NCI-H187 treated with DMSO at 0.1 percent for 48 hours (cell line): Measurements from ENCODE around the gene C1QTNF1.
"Not testable (repeated sequence)": the region's sequence is repeated elsewhere in the genome, so short reads cannot be mapped to it uniquely, and the experiment has no call there.

Experiments
- DNase-seq: peaks from one replicate; lab custom pipeline; 2025; lab: John Stamatoyannopoulos, UW

C1QTNF1 gene

DNA sequence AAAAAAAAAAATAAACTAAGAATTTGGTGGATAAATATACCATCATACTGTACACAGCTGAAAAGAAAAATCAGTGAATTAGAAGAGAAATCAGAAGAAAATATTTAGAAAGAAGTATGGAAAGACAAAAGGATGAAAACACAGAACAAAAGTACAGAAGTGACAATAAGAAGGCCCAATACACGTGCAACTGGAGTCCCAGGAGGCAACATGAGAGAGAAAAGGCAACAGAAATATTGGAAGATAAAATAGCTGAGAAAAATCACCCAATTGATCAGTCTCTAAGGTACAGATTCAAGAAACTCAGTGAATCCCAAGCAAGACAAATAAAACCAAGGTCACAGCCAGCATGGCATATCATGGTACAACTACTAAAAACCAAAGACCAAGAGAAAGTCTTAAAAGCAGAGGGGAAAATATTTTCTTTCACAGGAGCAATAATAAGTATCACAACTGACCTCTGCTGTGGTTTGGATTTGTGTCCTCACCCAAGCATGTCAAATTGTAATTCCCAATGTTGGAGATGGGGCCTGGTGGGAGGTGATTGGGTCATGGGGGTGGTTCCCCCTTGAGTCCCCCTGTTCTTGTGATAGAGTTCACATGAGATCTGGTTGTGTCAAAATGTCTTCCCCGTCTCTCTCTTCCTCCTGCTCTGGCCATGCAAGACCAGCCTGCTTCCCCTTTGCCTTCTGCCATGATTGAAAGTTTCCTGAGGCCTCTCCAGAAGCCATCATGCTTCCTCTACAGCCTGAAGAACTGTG lies 30.4 kb downstream of the C1QTNF1 start:
- DNase-seq = no peak

DNA sequence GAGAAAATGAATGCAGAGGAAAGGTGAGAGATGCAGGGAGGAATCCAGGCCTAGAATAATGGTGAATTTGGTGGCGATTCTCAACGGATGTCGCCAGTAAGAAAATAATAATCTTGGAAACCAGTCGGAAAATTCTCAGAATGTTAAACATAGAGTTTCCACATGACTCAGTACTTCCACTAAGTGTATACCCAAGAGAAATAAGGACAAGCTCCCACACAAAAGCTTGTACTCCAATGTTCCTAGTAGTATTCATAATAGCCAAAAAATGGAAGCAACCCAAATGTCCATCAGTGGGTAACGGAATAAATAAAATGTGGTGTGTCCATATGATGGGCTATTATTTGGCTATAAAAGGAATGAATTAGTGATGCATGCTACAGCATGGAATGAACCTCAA lies 31.2 kb downstream of the C1QTNF1 start:
- no peak for DNase-seq

DNA sequence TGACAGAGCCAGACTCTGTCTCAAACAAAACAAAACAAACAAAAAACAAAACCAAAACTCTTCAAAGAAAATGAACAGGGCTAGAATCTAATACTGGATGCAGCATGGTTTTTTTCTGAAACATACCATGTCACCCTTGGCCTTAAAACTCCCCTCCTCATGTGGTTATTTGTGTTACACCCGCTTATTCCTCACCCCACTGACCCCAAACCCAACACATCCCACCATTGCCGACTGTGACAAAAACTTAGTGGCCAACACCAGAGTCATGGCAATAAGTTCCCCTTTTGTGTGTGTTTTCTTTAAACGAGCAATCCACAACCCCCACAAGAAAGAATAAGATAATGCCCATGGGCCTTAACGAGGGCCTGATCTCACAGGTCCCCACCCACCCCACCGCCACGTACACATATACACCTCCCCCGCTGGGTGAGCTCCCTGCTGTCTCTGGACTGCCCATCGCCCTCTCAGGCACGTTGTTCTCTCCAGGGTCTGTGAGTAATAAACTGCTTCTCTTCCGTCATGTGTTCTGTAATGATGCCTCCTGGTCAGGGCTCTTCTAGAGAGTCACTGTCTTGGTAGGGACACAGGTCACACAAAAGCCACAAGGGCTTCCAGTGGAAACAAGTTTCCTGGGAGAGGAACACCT lies 33.9 kb downstream of the C1QTNF1 start:
- DNase-seq = no peak

DNA sequence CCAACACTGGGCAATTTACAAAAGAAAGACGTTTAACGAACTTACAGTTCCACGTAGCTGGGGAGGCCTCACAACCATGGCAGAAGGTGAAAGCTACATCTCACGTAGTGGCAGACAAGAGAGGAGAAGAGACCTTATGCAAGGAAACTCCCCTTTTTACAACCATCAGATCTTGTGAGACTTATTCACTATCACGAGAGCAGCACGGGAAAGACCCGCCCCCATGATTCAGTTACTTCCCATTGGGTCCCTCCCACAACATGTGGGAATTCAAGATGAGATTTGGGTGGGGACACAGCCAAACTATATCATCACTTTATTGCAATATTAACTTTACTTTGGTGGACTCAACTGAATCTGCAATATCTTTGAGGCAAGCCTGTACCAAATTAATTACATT lies 38.7 kb downstream of the C1QTNF1 start:
- DNase-seq = no peak

DNA sequence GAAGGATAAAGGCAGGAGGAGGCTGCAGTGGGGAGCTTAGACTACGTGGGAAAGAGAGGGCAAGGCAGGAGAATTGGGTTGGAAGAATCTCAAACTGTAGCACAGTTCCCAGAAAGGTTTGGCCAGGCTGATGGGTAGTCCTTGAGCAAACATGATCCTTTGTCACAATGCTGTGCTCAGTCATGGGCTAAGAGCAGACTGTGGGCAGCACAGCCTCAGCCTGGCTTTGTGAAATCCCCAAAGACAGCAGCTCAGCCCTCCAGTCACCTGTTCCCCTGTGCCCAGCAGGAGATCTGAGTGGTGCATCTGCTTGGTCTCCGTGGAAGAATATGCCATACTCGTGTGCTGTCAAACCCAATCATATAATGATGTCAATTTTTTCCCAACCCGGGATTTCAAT lies 40.1 kb downstream of the C1QTNF1 start:
- DNase-seq = no peak

DNA sequence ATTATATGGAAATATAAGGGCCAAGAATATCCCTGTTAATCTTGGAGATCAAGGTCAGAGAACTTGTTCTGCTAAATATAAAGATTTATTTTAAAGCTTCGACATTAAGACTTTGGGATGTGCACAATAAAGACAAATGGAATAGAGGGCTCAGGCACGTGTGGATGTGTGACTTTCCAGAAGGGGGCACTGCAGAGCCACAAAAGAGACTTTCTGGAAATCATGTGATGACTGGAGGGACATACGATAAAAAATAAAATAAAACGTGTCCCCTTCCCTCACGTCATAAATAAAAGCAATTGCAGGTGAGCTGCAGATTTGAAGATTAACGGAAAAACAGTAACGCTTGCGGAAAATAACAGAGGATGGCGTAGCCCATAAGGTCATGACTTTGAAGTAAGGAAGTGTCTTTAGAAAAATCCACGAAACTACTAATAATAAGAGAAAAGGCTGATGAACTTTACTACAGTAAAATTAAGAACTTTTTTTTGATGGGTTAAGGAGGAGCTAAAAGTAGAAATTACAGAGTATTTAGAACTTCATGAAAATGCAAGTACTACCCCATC lies 41.2 kb downstream of the C1QTNF1 start:
- DNase-seq = no peak

DNA sequence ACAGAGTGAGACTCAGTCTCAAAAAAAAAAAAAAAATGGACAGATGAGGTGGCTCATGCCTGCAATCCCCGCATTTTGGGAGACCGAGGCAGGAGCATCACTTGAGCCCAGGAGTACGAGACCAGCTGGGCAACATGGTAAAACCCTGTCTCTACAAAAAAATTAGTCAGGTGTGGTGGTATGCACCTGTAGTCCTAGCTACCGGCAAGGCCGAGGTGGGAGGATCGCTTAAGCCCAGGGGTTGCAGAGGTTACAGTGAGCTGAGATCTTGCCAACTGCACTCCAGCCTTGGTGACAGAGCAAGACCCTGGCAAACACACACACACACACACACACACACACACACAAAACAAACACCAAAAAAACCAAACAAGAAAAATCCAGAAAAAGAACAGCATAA lies 43.0 kb downstream of the C1QTNF1 start:
- DNase-seq = no peak

DNA sequence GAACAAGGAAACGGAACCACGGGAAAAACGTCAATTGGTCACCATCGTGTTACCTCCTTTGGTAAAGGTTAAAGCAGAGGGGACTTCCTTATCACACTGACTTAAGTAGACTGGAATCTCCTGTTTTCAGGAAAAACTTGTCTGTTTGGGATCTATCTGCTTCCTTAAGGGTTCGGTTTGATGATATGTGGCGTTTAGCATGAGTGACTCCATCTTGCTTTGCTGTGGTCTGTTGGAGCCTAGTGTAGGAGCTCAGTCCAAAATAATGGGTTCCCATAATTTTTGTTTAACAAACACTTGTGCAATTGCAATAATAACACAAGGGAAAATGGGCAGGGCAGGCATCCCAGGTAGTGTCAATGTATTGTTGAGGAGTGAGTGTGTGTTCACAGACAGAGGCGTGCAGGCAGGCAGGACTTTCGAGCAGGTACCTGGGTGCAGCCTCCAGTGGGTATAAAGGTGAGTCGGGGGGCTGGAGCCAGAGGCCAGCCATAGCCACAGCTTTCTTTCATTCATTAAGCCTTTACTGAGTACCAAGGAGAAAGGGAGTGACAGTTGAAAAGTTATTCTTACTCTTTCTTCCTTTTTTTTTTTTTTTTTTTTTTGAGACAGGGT lies 46.4 kb downstream of the C1QTNF1 start:
- no peak for DNase-seq

DNA sequence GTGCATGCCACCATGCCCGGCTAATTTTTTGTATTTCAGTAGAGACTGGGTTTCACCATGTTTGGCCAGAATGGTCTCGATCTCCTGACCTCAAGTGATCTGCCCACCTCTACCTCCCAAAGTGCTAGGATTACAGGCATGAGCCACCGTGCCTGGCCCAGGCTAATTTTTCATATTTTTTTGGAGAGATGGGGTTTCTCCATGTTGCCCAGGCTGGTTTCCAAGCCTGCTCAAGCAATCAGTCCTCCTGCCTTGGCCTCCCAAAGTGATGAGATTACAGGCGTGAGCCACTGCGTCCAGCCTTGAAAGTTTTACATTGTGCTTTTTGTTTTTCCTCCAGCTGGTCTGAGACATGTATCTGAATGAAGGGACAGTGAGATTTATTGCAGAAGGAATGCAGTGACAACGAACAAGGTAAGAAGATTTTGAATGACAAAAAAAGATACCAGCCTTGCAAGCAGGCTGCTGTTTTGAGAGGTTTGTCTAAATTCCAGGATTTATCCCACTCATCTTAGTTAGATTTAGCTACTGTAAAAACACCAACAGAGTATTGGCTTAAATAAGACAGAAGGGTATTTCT lies 47.3 kb downstream of the C1QTNF1 start:
- DNase-seq = no peak

DNA sequence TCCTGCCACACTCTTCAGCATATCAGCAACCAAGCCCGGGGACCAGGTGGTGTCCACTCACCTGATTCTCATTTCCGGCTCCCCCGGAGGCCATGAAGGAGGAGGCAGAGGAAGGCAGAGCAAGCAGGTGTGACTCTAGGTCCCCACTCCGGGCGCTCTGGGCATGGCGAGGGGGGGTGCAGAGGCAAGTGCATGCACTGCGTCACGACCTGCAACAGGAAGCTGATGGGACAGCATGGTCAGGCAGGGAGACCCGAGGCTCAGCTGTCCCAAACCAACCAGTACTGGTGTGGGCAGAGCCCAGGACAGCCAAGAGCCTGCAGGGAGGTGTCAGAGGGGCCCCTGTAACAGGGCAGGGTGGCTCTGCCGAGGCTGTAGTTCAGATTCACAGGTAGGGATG lies 48.6 kb downstream of the C1QTNF1 start:
- no peak for DNase-seq

DNA sequence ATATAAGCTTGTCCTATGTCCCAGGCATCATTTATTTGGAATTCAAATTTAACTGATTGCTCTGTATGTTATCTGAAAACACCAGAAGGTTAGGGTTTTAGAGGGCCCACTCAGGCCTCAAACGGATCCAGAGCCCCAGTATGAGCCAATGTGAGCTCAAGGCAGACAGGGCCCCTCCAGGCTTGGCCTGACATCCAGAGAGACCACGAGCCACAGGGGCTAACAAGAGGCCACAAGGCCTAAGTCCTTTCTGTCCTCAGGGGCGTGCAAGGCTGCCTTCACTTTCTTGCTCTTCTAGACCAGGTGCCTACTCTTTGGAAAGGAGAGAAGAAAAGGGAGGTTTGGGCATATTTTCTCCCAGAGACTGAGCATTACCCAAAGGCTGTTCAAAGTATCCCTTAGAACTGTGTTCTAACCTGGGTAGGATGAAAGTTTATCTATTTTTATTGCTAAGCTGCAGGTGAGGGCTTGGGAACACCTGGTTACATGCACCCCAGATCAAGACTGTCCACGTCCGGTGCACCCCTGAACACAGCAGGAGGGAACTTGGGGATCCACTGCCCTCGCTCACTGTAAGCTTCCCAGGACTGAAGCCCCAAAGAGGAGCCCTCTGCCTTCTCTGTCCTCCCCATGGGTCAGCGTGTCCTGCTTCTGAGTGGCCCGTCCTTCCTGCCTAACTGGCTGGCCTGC lies 49.2 kb downstream of the C1QTNF1 start:
- DNase-seq = no peak

DNA sequence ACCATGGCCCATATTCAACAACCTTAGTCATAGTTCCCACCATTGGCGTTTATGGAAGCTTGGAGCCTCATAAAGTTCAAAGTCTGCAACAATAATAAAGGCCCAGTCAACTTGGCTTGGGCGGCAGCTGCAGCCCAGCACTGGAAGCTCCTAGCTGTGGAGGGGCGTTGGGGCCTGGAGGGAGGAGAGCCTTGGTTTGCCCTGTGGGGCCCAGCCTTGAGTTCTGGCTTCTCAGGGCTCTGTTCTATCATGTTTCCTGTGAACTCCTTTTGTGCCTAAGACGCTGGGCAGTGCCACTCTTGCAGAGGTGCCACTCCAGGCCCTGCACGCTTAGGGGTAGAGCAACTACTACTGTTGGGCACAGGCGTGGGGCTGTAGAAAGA lies 49.7 kb downstream of the C1QTNF1 start:
- no peak for DNase-seq

DNA sequence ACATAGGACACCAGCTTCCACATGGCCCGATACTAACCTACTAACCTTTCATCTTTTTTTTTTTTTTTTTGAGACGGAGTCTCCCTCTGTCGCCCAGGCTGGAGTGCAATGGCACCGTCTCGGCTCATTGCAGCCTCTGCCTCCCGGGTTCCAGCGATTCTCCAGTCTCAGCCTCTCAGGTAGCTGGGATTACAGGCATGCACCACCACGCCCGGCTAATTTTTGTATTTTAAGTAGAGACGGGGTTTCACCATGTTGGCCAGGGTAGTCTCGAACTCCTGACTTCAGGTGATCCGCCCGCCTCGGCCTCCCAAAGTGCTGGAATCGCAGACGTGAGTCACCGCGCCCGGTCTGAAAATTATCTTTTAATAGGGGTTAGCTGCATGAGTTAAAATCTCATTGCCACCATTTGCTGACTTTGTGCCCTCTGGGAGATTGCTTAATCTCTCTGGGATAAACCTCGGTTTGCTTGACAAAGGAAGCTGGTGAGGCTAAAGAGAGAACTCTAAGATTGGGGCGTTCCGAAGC lies 50.2 kb downstream of the C1QTNF1 start:
- not testable (repeated sequence) for DNase-seq

DNA sequence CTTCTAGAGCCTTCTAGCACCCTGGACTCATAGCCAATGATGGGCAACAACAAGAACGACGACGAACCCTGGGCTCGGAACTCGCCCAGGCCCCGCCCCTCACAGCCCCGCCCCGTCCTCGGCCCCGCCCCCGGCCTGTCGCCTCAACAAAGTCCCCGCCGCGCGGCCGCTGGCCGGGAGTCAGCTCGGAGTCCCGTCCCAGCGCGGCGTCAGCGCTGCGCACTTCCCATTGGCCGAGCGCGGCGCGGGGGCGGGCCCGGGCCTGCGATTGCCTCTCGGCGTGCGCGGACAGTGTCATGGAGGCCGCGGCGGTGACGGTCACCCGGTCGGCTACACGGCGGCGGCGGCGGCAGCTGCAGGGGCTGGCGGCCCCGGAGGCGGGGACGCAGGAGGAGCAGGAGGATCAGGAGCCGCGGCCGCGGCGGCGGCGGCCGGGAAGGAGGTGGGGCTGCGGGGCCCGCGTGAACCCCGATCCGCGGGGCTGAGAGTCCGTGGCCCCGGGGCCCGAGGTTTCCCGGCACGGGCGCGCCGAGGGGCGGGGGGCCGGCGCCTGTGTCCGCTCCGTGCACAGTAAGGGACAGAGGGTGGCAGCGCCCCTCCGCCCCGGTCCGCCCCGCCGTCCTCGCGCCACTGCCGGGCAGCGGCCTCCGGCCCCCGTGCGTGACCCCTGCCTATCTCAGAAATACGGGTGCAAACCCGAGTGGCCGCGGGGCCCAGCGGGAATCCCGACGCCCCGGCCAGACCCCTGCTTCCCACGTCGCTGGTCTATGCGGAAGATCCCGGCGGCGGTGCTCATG lies 50.9 kb downstream of the C1QTNF1 start, which contains the start of gene ENGASE:
Gene ENGASE (plus strand): TSS at position 176 of the 797 bp plus-strand sequence. CDS start 121 bp downstream, at position 297.
- peak; percentile 66 for DNase-seq

DNA sequence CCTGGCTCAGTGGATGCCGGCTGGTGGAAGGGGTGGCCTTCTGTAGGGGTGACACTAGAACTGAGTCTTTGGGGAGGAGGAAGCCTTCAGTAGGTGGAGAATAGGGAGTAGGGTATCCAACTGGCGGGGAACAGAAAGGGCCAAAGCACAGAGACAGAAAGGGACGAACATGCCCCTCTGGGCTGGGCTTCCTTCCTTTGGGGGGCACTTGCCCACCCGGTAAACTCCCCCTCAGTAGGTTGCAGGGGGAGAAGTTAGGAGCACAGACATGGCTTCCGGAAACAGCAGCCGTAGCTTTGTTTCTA lies 51.4 kb downstream of the C1QTNF1 start:
- no peak for DNase-seq

DNA sequence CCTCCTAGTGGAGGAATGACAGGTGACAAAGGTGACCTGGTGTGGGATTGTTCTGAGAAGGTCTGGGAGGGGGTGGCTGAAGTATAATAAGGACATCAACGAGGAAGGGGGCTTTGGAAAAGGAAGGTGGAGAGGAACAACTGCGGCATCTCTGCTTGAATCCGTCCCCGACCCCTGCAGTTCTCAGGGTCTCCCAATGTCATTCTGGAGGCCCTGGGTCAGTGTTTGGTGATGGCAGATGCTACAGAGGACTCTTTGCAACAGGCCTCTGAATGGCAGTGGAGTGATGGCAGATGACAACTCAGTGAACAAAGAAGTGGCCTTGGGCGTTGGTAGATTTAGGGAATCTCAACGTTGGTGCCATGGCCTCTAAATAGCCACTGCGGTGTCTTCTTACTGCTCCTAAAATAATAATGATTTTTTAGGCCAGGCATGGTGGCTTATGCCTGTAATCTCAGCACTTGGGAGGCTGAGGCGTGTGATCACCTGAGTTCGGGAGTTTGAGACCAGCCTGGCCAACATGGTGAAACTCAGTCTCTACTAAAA lies 52.0 kb downstream of the C1QTNF1 start:
- DNase-seq = no peak

DNA sequence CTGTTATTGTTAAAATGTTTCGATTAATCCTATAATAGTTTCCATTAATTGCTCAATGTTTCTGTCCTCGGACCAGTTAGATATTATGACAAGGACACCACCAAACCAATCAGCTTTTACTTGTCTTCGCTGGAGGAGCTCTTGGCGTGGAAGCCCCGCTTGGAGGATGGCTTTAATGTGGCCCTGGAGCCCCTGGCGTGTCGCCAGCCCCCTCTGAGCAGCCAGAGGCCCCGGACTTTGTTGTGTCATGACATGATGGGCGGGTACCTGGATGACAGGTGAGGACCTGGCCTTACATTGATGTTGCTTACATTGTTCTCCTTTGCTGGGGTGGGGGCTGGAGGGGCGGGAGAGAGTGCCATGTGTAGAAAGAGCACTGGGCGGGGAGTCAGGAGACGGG lies 53.6 kb downstream of the C1QTNF1 start:
- no peak for DNase-seq

DNA sequence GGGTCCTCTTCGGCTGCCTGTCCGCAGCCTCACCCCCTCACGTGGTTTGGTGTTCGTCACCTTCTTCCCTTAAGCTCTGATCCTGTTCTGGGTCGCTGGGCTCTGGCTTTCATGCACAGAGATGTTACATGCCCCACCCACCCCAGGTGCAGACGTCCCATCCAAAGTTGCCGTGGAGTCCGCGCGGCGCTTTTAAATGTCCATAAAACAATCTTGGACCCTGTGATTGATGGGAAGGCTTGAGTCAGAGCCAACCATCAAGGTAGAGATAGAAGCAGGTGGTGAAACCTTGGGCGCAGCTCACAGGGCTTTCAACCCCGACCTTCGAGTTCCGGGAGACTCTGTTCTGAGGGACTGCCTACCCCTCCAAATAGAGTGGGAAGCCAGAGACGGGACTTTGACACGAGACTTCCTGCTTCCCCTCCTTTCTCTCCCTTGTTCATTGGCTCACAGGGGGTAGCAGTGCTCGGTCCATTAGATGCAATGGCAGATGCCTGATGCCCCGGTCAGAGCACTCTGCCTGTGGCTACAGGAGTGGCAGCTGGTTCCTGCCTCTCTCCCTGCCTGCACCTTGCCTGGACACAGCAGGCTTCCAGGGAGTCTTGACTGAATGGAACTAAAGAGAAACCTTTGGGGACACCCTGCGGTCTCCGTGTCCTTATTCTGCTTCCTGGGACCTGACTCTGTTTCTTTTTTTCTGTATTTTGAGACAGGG lies 54.7 kb downstream of the C1QTNF1 start:
- DNase-seq = no peak

DNA sequence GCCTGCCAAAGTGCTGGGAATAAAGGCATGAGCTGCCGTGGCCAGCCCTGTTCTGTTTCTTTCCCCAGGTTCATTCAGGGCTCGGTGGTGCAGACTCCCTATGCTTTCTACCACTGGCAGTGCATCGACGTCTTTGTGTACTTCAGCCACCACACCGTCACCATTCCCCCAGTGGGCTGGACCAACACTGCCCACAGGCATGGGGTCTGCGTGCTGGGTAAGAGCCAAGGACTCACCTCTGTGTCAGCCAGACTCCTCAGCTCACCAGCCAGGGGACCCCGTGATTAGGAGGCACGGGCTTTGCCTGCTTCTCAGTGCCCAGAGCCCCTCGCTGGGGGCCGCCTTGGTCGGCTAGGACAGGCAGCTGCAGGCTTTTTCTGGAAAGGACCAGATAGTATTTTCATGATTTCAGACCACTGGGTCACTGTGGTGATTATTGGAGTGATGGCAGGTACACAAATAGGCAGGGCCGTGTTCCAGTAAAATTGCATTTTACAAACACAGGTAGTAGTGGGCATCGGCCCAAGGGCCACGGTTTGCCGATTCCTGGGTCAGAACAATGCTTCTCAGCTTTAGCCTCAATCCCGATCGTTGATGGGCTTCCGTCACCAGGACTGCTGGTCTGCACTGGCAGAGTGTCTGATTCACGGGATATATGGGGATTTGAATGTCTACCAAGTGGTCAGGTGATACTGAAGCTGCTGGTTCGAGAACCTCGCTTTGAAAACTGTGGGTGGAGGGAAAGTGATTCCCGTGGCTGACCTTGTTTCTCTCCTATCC lies 55.6 kb downstream of the C1QTNF1 start:
- DNase-seq = no peak
